DMS53 treated with DMSO at 0.1 percent for 48 hours (cell line): ENCODE measurements around the gene ENTPD5.
"Not testable (repeated sequence)": the region's sequence is repeated elsewhere in the genome, so short reads cannot be mapped to it uniquely, and the experiment has no call there.

Source experiments
- DNase-seq: peaks from one replicate; lab custom pipeline; 2025; ENCODE audit not compliant: unreplicated experiment; lab: John Stamatoyannopoulos, UW

The ENTPD5 gene

GRCh38 chr14:73944432-73945158, 74.5 kb downstream of the ENTPD5 start:
- DNase-seq, result no peak

GRCh38 chr14:73943083-73943482, 76.0 kb downstream of the ENTPD5 start:
- no peak for DNase-seq

- no peak for DNase-seq
These were observed 76.9 kb downstream of the ENTPD5 start for GRCh38 chr14:73942180-73942579.

- DNase-seq, result no peak
These were observed 82.1 kb downstream of the ENTPD5 start for GRCh38 chr14:73937012-73937411.

- DNase-seq, result no peak
These were observed 82.5 kb downstream of the ENTPD5 start for GRCh38 chr14:73936548-73936947.

- no peak for DNase-seq
These were observed 83.4 kb downstream of the ENTPD5 start for GRCh38 chr14:73935666-73936065.

- DNase-seq, result no peak
These were observed 94.8 kb downstream of the ENTPD5 start for GRCh38 chr14:73924337-73924736.

- not testable (repeated sequence) for DNase-seq
These were observed 99.6 kb downstream of the ENTPD5 start for GRCh38 chr14:73919457-73919856.

- DNase-seq, result no peak
These were observed 102.8 kb downstream of the ENTPD5 start for GRCh38 chr14:73916324-73916723.

- no peak for DNase-seq
These were observed 105.8 kb downstream of the ENTPD5 start for GRCh38 chr14:73913256-73913655.

- no peak for DNase-seq
These were observed 109.4 kb downstream of the ENTPD5 start for GRCh38 chr14:73909681-73910080.
